Ovary (tissue), 9 donors: ENCODE measurements around the gene C1orf116. TPM values are rescaled to one million over a fixed set of nuclear protein-coding genes. Genes with fewer than 3 reads are reported as not detected.

Experiments
- DNase-seq, 5 donors: peaks; one replicate each; pipeline ENCODE4 v3.0.0-alpha.2; 2019 to 2020
- H3K27ac ChIP-seq, 2 donors: fragments of 200-600 bp; one replicate each; pipeline versions ENCODE4 v1.5.1 to v1.8.0; 2019 to 2022
- H3K27me3 ChIP-seq: fragments of 200-600 bp; one replicate; pipeline ENCODE4 v1.8.0; 2022
- H3K36me3 ChIP-seq: fragments of 200-600 bp; sonication (generic); one replicate; pipeline ENCODE4 v1.5.1; 2019
- H3K4me1 ChIP-seq: one replicate; pipeline ENCODE4 v1.8.1; 2013; ENCODE audit warnings: mild to moderate bottlenecking, moderate library complexity; ENCODE audit not compliant: insufficient read depth
- H3K4me3 ChIP-seq: fragments of 200-600 bp; sonication (generic); one replicate; pipeline ENCODE4 v1.5.1; 2017
- H3K9me3 ChIP-seq, 2 donors: fragments of 200-600 bp in 1 of 2; sonication (generic) in 1 of 2; one replicate each; pipeline versions ENCODE4 v1.5.1 to v1.8.1; 2013 to 2019; ENCODE audit warnings: mild to moderate bottlenecking in 1 of 2, moderate library complexity in 1 of 2
- CTCF ChIP-seq, 3 donors: fragments of 450-650 bp in 2 of 3; fragments of 200-600 bp in 1 of 3; IDR thresholded peaks; one replicate each; pipeline versions ENCODE4 v1.5.1 to v1.8.0; 2016 to 2022; ENCODE audit warnings: antibody characterized with exemption in 3 of 3, mild to moderate bottlenecking in 1 of 3
- EP300 ChIP-seq: sonication (generic); formaldehyde crosslinking; IDR thresholded peaks from one replicate; pipeline ENCODE4 v1.6.1; 2017; ENCODE audit warnings: antibody characterized with exemption
- POLR2A ChIP-seq: fragments of 450-650 bp; IDR thresholded peaks from one replicate; pipeline ENCODE4 v1.6.1; 2017; ENCODE audit warnings: antibody characterized with exemption, mild to moderate bottlenecking, moderate library complexity
- WGBS, 3 donors: extraction: QIAGEN DNeasy Blood & Tissue Kit in 1 of 3; methylation state at CpG; one replicate each; pipeline versions ENCODE4 v1.1.5 to v1.1.7; 2013 to 2017; 5-methylcytosine and 5-hydroxymethylcytosine counted together
- intact Hi-C, 4 donors: fragments of 100-400 bp; cut with DNase I; formaldehyde crosslinking; loops; one replicate each; pipeline versions ENCODE4 v1.11.0 to v1.15.1; 2022 to 2023
- polyA plus RNA-seq, 2 donors: library from polyadenylated mRNA; stranded (reverse); fragments of 200-250 nt in 1 of 2; fragments of 350-450 nt in 1 of 2; fragmentation: Illumina TruSeq in 1 of 2; extraction: RNeasy Lipid Tissue Mini Kit (QIAGEN cat#74804) in 1 of 2; gene quantifications; one replicate each; pipeline ENCODE4 v1.2.3, GENCODE V29; 2013 to 2014
- total RNA-seq, 7 donors: library from RNA; depleted of rRNA in 2 of 7; stranded (reverse); fragments of >200 nt in 2 of 7; fragmentation: NEBNext Ultra II Directional in 3 of 7; extraction: Animal tissue kit (Norgen Biotek cat#: 25700) in 3 of 7; gene quantifications; one replicate each; pipeline versions ENCODE4 v1.1.0 to v1.2.4, GENCODE V29; 2016 to 2023
- donor health status: DM: no; HTN: no; CAD: no; lungs with moderate emphysema.
- donor health status: DM: no; HTN: no; CAD: no.
- donor health status: Bipolar disorder and iron deficiency.
- donor health status: DM: yes; HTN: yes; CAD: no.
- donor health status: DM: no; HTN: no; CAD: no.
- donor health status: DM: yes; HTN: yes; CAD: no.

The C1orf116 gene
- total and polyA plus RNA-seq, 9 donors: 0.02 to 1.6 (median 0.36) TPM; not detected in 2

GRCh38 chr1:206972728-206973127, 59.8 kb downstream of the C1orf116 start:
- H3K27ac ChIP-seq: no peak overlapping the region
- no peaks in the 10 kb centered on the region for H3K4me1 ChIP-seq
- no peak overlapping the region for H3K4me3 ChIP-seq
- TF ChIP-seq CTCF (IDR thresholded peaks at IDR 0.05): no peak
- no peak for TF ChIP-seq POLR2A
- no peak for TF ChIP-seq EP300
- H3K36me3 ChIP-seq: no peaks in the 10 kb centered on the region
- H3K27me3 ChIP-seq: no peaks in the 10 kb centered on the region
- WGBS, 3 donors: 55 to 79% (median 66%) methylated on average over 2 of the region's 2 CpGs
- intact Hi-C loops: no loop called here
- no peaks in the 10 kb centered on the region for H3K9me3 ChIP-seq
- no peak for DNase-seq

GRCh38 chr1:206971029-206971655, 61.4 kb downstream of the C1orf116 start:
- Histone ChIP-seq H3K4me3 (no peak overlapping the region), H3K36me3 (no peaks in the 10 kb centered on the region), H3K4me1 (no peaks in the 10 kb centered on the region), H3K27ac (no peak overlapping the region), H3K9me3 (no peaks in the 10 kb centered on the region), H3K27me3 (no peaks in the 10 kb centered on the region)
- no peak for DNase-seq
- WGBS, 3 donors: 74 to 77% (median 76%) methylated on average over 2 of the region's 2 CpGs
- TF ChIP-seq POLR2A (no peak), EP300 (no peak), CTCF (IDR thresholded peaks at IDR 0.05) (no peak)
- intact Hi-C loops: no loop called here

DNA sequence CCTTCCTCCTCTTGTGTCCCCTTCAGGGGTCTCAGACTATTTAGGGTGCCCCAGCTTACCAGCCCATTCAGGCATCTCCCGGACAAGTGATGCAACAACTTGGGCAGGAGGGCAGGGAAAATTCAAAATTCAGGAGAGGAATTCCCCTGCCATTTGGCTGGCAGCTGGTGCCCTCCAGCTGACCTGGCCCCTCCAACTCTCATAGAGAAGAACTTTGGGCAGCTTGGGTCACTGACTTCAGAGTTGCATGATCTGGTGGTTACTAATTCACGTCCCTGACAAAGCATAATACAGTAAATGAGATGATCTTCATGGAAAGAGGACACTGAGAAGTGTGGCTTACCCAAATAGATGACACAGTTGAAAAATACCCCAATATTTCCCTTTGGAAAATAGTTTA, 62.1 kb downstream of the C1orf116 start, which contains the start of gene FCAMR:
Gene FCAMR, minus strand, starts transcription at position 15 of the 400 bp plus-strand sequence. CDS start 335 bp downstream, outside the sequence.
- intact Hi-C loops: no loop called here
- no peak for DNase-seq
- TF ChIP-seq EP300 (no peak), CTCF (IDR thresholded peaks at IDR 0.05) (no peak), POLR2A (no peak)
- no peaks in the 10 kb centered on the region for H3K9me3 ChIP-seq
- no peak within 1 kb of the TSS for H3K27ac ChIP-seq
- H3K4me1 ChIP-seq: no peaks in the 10 kb centered on the region
- 69 to 78% (median 72%) methylated on average over 2 of the region's 2 CpGs for WGBS, 3 donors
- no peaks in the 10 kb centered on the region for H3K36me3 ChIP-seq
- H3K4me3 ChIP-seq: no peak within 1 kb of the TSS
- no peaks in the 10 kb centered on the region for H3K27me3 ChIP-seq

DNA sequence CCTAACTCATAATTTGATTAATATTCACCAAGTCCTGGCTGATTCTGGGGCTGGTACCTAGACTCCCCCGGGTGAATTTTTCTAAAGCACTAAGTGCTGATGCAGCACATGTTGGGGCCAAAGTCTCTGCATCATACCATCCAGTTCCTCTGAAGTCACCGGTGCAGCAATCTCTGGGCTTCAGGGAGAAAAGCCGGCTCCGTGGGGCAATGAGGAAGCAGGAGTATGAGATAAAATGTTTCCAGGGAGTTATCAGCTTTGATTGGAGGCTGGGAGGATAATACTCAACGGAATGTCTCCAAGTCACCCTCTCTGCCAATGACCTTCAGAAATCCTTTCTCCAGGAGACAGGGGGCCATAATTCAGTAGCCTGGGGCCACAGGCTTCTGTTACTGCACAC, 63.5 kb downstream of the C1orf116 start:
- no peak for DNase-seq
- Histone ChIP-seq H3K4me1 (no peaks in the 10 kb centered on the region), H3K36me3 (no peaks in the 10 kb centered on the region), H3K9me3 (no peaks in the 10 kb centered on the region), H3K4me3 (no peak overlapping the region), H3K27ac (no peak overlapping the region), H3K27me3 (no peaks in the 10 kb centered on the region)
- 23 to 53% (median 36%) methylated on average over 5 of the region's 5 CpGs for WGBS, 3 donors
- no peak for TF ChIP-seq POLR2A
- no peak for TF ChIP-seq CTCF (IDR thresholded peaks at IDR 0.05)
- no peak for TF ChIP-seq EP300
- intact Hi-C loops: no loop called here

Other genes with a start within 250 kb of the C1orf116 start
- gene IL20, start 167.1 kb downstream of the C1orf116 start, total RNA-seq: 1 to 10 TPM in 1 of 7 donors, not detected in 6; 2.6 TPM
- under 1 TPM in 1 of 2 donors, not detected in 1; 0.30 TPM for gene IL20, start 167.1 kb downstream of the C1orf116 start, polyA plus RNA-seq
- 1 to 10 TPM in 1 of 7 donors, under 1 TPM in 1, not detected in 5; 0.72 to 1.8 TPM for gene IL24, start 135.3 kb downstream of the C1orf116 start, total RNA-seq
- under 1 TPM in 1 of 2 donors, not detected in 1; 0.10 TPM for gene IL24, start 135.3 kb downstream of the C1orf116 start, polyA plus RNA-seq
- 1 to 10 TPM in 4 of 7 donors, under 1 TPM in 3; 0.38 to 8.4 (median 1.6) TPM for gene FCMR, start 110.8 kb downstream of the C1orf116 start, total RNA-seq
- gene FCMR, start 110.8 kb downstream of the C1orf116 start, polyA plus RNA-seq: 1 to 10 TPM; 2.6 to 6.5 TPM
- gene PIGR, start 86.3 kb downstream of the C1orf116 start, total RNA-seq: 1 to 10 TPM in 3 of 7 donors, under 1 TPM in 3, not detected in 1; 0.10 to 5.3 (median 1.2) TPM
- under 1 TPM; 0.04 to 0.07 TPM for gene PIGR, start 86.3 kb downstream of the C1orf116 start, polyA plus RNA-seq
- not detected for gene FCAMR, start 62.3 kb downstream of the C1orf116 start, total RNA-seq
- not detected for gene FCAMR, start 62.3 kb downstream of the C1orf116 start, polyA plus RNA-seq
- 1 to 10 TPM; 4.7 to 8.4 (median 6.3) TPM for gene YOD1, start 18.5 kb upstream of the C1orf116 start, total RNA-seq
- 1 to 10 TPM; 2.2 to 3.5 TPM for gene YOD1, start 18.5 kb upstream of the C1orf116 start, polyA plus RNA-seq
- gene PFKFB2, start 20.5 kb upstream of the C1orf116 start, total RNA-seq: 10 to 100 TPM in 2 of 7 donors, 1 to 10 TPM in 5; 5.0 to 11.4 (median 8.7) TPM
- 1 to 10 TPM; 3.0 to 7.7 TPM for gene PFKFB2, start 20.5 kb upstream of the C1orf116 start, polyA plus RNA-seq
- gene C4BPB, start 56.1 kb upstream of the C1orf116 start, total RNA-seq: 10 to 100 TPM in 5 of 7 donors, 1 to 10 TPM in 2; 2.5 to 88.5 (median 18.2) TPM
- 10 to 100 TPM; 20.3 to 42.4 TPM for gene C4BPB, start 56.1 kb upstream of the C1orf116 start, polyA plus RNA-seq
- 1 to 10 TPM in 3 of 7 donors, under 1 TPM in 4; 0.23 to 3.5 (median 0.45) TPM for gene C4BPA, start 71.5 kb upstream of the C1orf116 start, total RNA-seq
- 1 to 10 TPM; 1.8 to 2.3 TPM for gene C4BPA, start 71.5 kb upstream of the C1orf116 start, polyA plus RNA-seq